ENCODE measurements around the gene YOD1. TPM values are rescaled to one million over a fixed set of nuclear protein-coding genes. Genes with fewer than 3 reads are reported as not detected.
A peak's percentile ranks its signal among the peaks of the same experiment; 100 is the strongest.

YOD1 gene
- total and polyA plus RNA-seq, 10 of the 15 experiments (the other 5 are each of a cell fraction or from before 2014, with no cell fraction given): 2.1 to 7.9 (median 5.0) TPM

DNA sequence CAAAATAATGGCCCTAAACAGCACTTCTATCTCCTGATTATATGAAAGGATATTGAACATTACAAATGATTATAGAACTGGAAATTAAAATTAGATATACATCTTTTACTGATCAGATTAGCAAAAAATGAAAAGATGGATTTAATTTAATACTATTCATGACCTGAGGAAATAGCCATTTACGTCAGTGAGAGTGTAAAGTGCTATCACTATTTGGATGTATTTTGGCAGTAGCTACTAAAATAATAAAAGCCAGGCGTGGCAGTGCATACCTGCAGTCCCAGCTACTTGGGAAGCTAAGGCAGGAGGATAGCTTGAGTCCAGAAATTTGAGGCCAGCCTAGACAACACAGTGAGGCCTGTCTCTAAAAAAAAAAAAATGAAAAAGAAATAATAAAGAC is 42.9 kb upstream of the YOD1 start:
- peaks cover 4% of the 10 kb centered on the region for H3K4me1 ChIP-seq (ENCODE audit: control insufficient read depth, insufficient read depth, low read length)
- no peak for TF ChIP-seq ZNF622 (IDR thresholded peaks at IDR 0.05)
- H3K27ac ChIP-seq (ENCODE audit: control insufficient read depth, insufficient read depth): no peak overlapping the region
- ATAC-seq (no peak), DNase-seq (ENCODE audit: low read depth, low spot score) (no peak), FAIRE-seq (no peak)
- SMC1A ChIA-PET (ENCODE audit: uncharacterized antibody, unreplicated experiment): interaction anchor here (0.7 to 1.2 kb wide), 3 partner anchors 10 to 312 kb away, joined by 3 read pairs; no protein-coding TSS in a partner anchor
- BruUV-seq (replicated peaks): no TSS peak
- no peaks in the 10 kb centered on the region for H3K27me3 ChIP-seq (replicated peaks in 1 of 2; ENCODE audit: control insufficient read depth in 2 of 2, insufficient read depth in 2 of 2, low read length in 1 of 2)
- intact Hi-C loops (cut with micrococcal nuclease; ENCODE audit: unreplicated experiment) (no loop called here), in situ Hi-C loops (cut with MboI) (no loop called here)
- H3K4me2 ChIP-seq (ENCODE audit: control insufficient read depth, insufficient read depth): no peak overlapping the region
- H3K9me3 ChIP-seq (replicated peaks; ENCODE audit: control insufficient read depth, insufficient read depth, low read length): peaks cover 1% of the 10 kb centered on the region; the same call in 2 of the 3 replicates
- no peak overlapping the region for H3K9ac ChIP-seq (ENCODE audit: control insufficient read depth, insufficient read depth, low read length)
- WGBS (ENCODE audit: insufficient coverage, insufficient replicate concordance, low lambda C conversion rate, missing lambda C conversion rate): 37% methylated on average over 2 of the region's 2 CpGs
- H3K79me2 ChIP-seq (ENCODE audit: control insufficient read depth, insufficient read depth, low read length): no peaks in the 10 kb centered on the region
- CTCF ChIA-PET: interaction anchor here (0.7 to 3.1 kb wide), 6 partner anchors 9 to 405 kb away, joined by 3 to 13 read pairs (median 4); no protein-coding TSS in a partner anchor
- H3K36me3 ChIP-seq (ENCODE audit: control insufficient read depth in 2 of 2, insufficient read depth in 2 of 2, low read length in 1 of 2): no peaks in the 10 kb centered on the region
- RAD21 ChIA-PET (ENCODE audit: unreplicated experiment): interaction anchor here (1.2 to 1.3 kb wide), 2 partner anchors 10 to 311 kb away, joined by 4 read pairs; no protein-coding TSS in a partner anchor
- no peak overlapping the region for H3K4me3 ChIP-seq
- POLR2A ChIA-PET: no interaction called here
- no peak overlapping the region for H2AFZ ChIP-seq (ENCODE audit: control insufficient read depth, low read depth, low read length)
- no peaks in the 10 kb centered on the region for H4K20me1 ChIP-seq (ENCODE audit: control insufficient read depth, insufficient read depth)

DNA sequence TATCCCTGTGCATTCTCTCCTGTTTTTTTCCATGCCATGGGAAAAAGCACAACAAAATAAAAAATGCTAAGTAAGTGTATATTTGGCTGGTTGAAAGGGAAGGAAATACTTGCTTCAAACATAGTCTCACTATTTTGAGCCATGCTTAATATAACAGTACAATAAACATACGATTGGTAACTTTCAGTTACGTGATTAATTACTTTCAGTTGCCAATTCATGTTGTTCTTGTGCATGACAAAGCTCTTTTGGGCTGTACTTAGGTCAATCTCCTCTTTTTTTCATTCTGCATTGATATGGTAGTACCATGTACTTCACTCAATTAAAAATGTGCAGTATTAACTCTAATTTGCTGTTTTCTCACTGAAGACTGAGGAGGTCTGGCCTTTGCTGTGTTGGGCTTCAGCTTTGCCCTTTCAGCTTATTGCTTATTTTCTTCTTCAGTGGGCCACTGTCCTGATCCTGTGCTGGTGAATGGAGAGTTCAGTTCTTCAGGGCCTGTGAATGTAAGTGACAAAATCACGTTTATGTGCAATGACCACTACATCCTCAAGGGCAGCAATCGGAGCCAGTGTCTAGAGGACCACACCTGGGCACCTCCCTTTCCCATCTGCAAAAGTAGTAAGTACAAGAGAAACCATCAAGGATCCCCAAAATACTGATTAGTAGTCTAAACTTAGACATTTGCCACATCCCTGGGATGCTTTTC is 40.3 kb upstream of the YOD1 start:
- DNase-seq (ENCODE audit: low read depth, low spot score) (no peak), ATAC-seq (peak; percentile 75), FAIRE-seq (no peak)
- SMC1A ChIA-PET (ENCODE audit: uncharacterized antibody, unreplicated experiment): interaction anchor here (1.1 to 1.5 kb wide), 5 partner anchors 9 to 408 kb away, joined by 3 to 5 read pairs (median 3); no protein-coding TSS in a partner anchor
- no peaks in the 10 kb centered on the region for H3K9me3 ChIP-seq (replicated peaks; ENCODE audit: control insufficient read depth, insufficient read depth, low read length)
- no peak overlapping the region for H3K27ac ChIP-seq (ENCODE audit: control insufficient read depth, insufficient read depth)
- CTCF ChIA-PET: interaction anchor here (0.9 to 4.4 kb wide), 4 partner anchors 42 to 408 kb away, joined by 3 to 29 read pairs (median 4); no protein-coding TSS in a partner anchor
- POLR2A ChIA-PET: interaction anchor here (1.0 kb wide), 1 partner anchor 39 kb away, joined by 3 read pairs; the partner anchor contains the start of gene PFKFB2
- H3K4me3 ChIP-seq: no peak overlapping the region
- RAD21 ChIA-PET (ENCODE audit: unreplicated experiment): no interaction called here
- no peaks in the 10 kb centered on the region for H3K36me3 ChIP-seq (ENCODE audit: control insufficient read depth in 2 of 2, insufficient read depth in 2 of 2, low read length in 1 of 2)
- H2AFZ ChIP-seq (ENCODE audit: control insufficient read depth, low read depth, low read length): peak overlapping the region; percentile 24
- in situ Hi-C loops (cut with MboI): no loop called here
- no peaks in the 10 kb centered on the region for H3K4me1 ChIP-seq (ENCODE audit: control insufficient read depth, insufficient read depth, low read length)
- no peak overlapping the region for H3K9ac ChIP-seq (ENCODE audit: control insufficient read depth, insufficient read depth, low read length)
- H3K79me2 ChIP-seq (ENCODE audit: control insufficient read depth, insufficient read depth, low read length): no peaks in the 10 kb centered on the region
- no peaks in the 10 kb centered on the region for H3K27me3 ChIP-seq (replicated peaks in 1 of 2; ENCODE audit: control insufficient read depth in 2 of 2, insufficient read depth in 2 of 2, low read length in 1 of 2)
- intact Hi-C loops (cut with micrococcal nuclease; ENCODE audit: unreplicated experiment): no loop called here
- WGBS (ENCODE audit: insufficient coverage, insufficient replicate concordance, low lambda C conversion rate, missing lambda C conversion rate): 39% methylated on average over 4 of the region's 4 CpGs
- H4K20me1 ChIP-seq (ENCODE audit: control insufficient read depth, insufficient read depth): no peaks in the 10 kb centered on the region
- H3K4me2 ChIP-seq (ENCODE audit: control insufficient read depth, insufficient read depth): peak overlapping the region; percentile 21; the same call in 1 of the 2 replicates
- BruUV-seq (replicated peaks): no TSS peak
- TF ChIP-seq, protein P1, sequence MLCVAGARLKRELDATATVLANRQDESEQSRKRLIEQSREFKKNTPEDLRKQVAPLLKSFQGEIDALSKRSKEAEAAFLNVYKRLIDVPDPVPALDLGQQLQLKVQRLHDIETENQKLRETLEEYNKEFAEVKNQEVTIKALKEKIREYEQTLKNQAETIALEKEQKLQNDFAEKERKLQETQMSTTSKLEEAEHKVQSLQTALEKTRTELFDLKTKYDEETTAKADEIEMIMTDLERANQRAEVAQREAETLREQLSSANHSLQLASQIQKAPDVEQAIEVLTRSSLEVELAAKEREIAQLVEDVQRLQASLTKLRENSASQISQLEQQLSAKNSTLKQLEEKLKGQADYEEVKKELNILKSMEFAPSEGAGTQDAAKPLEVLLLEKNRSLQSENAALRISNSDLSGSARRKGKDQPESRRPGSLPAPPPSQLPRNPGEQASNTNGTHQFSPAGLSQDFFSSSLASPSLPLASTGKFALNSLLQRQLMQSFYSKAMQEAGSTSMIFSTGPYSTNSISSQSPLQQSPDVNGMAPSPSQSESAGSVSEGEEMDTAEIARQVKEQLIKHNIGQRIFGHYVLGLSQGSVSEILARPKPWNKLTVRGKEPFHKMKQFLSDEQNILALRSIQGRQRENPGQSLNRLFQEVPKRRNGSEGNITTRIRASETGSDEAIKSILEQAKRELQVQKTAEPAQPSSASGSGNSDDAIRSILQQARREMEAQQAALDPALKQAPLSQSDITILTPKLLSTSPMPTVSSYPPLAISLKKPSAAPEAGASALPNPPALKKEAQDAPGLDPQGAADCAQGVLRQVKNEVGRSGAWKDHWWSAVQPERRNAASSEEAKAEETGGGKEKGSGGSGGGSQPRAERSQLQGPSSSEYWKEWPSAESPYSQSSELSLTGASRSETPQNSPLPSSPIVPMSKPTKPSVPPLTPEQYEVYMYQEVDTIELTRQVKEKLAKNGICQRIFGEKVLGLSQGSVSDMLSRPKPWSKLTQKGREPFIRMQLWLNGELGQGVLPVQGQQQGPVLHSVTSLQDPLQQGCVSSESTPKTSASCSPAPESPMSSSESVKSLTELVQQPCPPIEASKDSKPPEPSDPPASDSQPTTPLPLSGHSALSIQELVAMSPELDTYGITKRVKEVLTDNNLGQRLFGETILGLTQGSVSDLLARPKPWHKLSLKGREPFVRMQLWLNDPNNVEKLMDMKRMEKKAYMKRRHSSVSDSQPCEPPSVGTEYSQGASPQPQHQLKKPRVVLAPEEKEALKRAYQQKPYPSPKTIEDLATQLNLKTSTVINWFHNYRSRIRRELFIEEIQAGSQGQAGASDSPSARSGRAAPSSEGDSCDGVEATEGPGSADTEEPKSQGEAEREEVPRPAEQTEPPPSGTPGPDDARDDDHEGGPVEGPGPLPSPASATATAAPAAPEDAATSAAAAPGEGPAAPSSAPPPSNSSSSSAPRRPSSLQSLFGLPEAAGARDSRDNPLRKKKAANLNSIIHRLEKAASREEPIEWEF (IDR thresholded peaks at IDR 0.05; ENCODE audit: insufficient replicate concordance, low read depth, low read length): no peak
- TF ChIP-seq KLF5 (IDR thresholded peaks at IDR 0.05; ENCODE audit: partially characterized antibody) (no peak), ATF7 (IDR thresholded peaks at IDR 0.05; ENCODE audit: low read depth) (0 out of 2 replicates have a peak, but pooled peaks have one; percentile 19), BACH1 (IDR thresholded peaks at IDR 0.05; ENCODE audit: borderline replicate concordance) (peak; percentile 95; the same call in 1 of the 2 replicates)
- TF ChIP-seq, protein P2, sequence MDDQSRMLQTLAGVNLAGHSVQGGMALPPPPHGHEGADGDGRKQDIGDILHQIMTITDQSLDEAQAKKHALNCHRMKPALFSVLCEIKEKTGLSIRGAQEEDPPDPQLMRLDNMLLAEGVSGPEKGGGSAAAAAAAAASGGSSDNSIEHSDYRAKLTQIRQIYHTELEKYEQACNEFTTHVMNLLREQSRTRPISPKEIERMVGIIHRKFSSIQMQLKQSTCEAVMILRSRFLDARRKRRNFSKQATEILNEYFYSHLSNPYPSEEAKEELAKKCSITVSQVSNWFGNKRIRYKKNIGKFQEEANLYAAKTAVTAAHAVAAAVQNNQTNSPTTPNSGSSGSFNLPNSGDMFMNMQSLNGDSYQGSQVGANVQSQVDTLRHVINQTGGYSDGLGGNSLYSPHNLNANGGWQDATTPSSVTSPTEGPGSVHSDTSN (IDR thresholded peaks at IDR 0.05; ENCODE audit: insufficient replicate concordance, low read depth, low read length): peak; percentile 58
- TF ChIP-seq, protein P3, sequence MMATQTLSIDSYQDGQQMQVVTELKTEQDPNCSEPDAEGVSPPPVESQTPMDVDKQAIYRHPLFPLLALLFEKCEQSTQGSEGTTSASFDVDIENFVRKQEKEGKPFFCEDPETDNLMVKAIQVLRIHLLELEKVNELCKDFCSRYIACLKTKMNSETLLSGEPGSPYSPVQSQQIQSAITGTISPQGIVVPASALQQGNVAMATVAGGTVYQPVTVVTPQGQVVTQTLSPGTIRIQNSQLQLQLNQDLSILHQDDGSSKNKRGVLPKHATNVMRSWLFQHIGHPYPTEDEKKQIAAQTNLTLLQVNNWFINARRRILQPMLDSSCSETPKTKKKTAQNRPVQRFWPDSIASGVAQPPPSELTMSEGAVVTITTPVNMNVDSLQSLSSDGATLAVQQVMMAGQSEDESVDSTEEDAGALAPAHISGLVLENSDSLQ (IDR thresholded peaks at IDR 0.05): peak; percentile 72
